Right lobe of liver (tissue), 6 donors: ENCODE results near the gene MAEL. TPM values are rescaled to one million over a fixed set of nuclear protein-coding genes. Genes with fewer than 3 reads are reported as not detected.

Experiments
- ATAC-seq, 4 donors: fragments of 200-7000 bp; cut with Tn5 transposase; one replicate each; pipeline ENCODE4 v1.9.1; 2020; ENCODE audit warnings: mild to moderate bottlenecking in 4 of 4, moderate library complexity in 4 of 4
- DNase-seq, 3 donors: peaks; one replicate each; pipeline ENCODE4 v3.0.0-alpha.2; 2020
- H3K27ac ChIP-seq, 3 donors: fragments of 200-600 bp; one replicate each; pipeline ENCODE4 v1.8.0; 2022
- H3K27me3 ChIP-seq, 2 donors: fragments of 200-600 bp; one replicate each; pipeline ENCODE4 v1.8.0; 2022
- H3K36me3 ChIP-seq, 4 donors: fragments of 200-600 bp; sonication (generic) in 1 of 4; one replicate each; pipeline versions ENCODE4 v1.5.1 to v1.8.0; 2017 to 2022; ENCODE audit warnings: control low read depth in 1 of 4
- H3K4me1 ChIP-seq, 4 donors: fragments of 200-600 bp; sonication (generic) in 1 of 4; one replicate each; pipeline versions ENCODE4 v1.5.1 to v1.8.0; 2017 to 2022; ENCODE audit warnings: control low read depth in 1 of 4
- H3K4me3 ChIP-seq, 3 donors: fragments of 200-600 bp; one replicate each; pipeline ENCODE4 v1.8.0; 2022
- H3K9me3 ChIP-seq, 4 donors: fragments of 200-600 bp; sonication (generic) in 1 of 4; one replicate each; pipeline versions ENCODE4 v1.5.1 to v1.8.0; 2017 to 2022; ENCODE audit warnings: control low read depth in 1 of 4
- POLR2A ChIP-seq: fragments of 450-650 bp; IDR thresholded peaks from one replicate; pipeline ENCODE4 v1.6.1; 2017; ENCODE audit warnings: antibody characterized with exemption, mild to moderate bottlenecking
- WGBS: methylation state at CpG from one replicate; pipeline ENCODE4 v1.1.6; 2018; ENCODE audit warnings: low coverage, low lambda C conversion rate; ENCODE audit not compliant: insufficient coverage; ENCODE audit errors: missing lambda C conversion rate; 5-methylcytosine and 5-hydroxymethylcytosine counted together
- intact Hi-C, 2 donors: fragments of 100-400 bp; cut with DNase I; formaldehyde crosslinking; loops; one replicate each; pipeline versions ENCODE4 v1.11.2 to v1.14.1; 2022
- total RNA-seq, 6 experiments: library from RNA; depleted of rRNA in 2 of 6; stranded (reverse); fragments of >200 nt in 2 of 6; fragmentation: NEBNext Ultra II Directional in 3 of 6; extraction: Animal tissue kit (Norgen Biotek cat#: 25700) in 3 of 6; gene quantifications; one replicate each; pipeline versions ENCODE4 v1.1.0 to v1.2.4, GENCODE V29; 2016 to 2023
- TF ChIP-seq, protein P1 (sequence below), 4 donors: fragments of 200-600 bp in 3 of 4; fragments of 450-650 bp in 1 of 4; IDR thresholded peaks; one replicate each; pipeline versions ENCODE4 v1.5.1 to v1.8.0; 2016 to 2022; ENCODE audit warnings: antibody characterized with exemption in 4 of 4, mild to moderate bottlenecking in 2 of 4
- donor health status: DM: no; HTN: yes; CAD: no.
- donor health status: DM: no; HTN: no; CAD: no.
- donor health status: DM: no; HTN: no; CAD: no.
- donor health status: DM: no; HTN: yes; CAD: no.
- donor health status: DM: no; HTN: yes; CAD: no.

Gene MAEL
- total RNA-seq, 6 experiments from 2014 or later: 0.15 TPM; not detected in 5

DNA sequence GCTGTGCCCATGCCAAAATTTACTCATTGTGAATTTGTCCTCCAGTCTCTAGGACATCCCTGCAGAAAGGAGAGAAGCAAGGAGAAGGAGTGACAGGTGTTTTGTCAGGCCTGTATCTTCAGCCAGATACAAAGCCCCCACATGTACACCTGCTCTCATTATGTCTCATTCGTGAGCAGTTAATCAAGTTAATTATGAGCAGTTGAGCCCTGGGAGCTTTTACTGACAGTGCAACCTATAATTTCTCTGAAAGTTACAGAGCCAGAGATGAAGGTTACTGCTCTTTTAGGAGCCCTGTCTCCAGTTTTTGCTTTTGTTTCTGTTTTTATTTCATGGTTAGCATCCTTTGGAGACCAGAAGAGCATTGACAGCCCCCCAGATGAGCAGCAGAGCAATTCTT lies 8.7 kb upstream of the MAEL start:
- no peaks in the 10 kb centered on the region for H3K36me3 ChIP-seq
- DNase-seq: no peak
- no peak overlapping the region for H3K4me3 ChIP-seq
- WGBS: no CpG with 5 or more reads among the region's 1 CpG
- no peak for ATAC-seq
- H3K9me3 ChIP-seq: no peaks in the 10 kb centered on the region
- TF ChIP-seq, protein P1, sequence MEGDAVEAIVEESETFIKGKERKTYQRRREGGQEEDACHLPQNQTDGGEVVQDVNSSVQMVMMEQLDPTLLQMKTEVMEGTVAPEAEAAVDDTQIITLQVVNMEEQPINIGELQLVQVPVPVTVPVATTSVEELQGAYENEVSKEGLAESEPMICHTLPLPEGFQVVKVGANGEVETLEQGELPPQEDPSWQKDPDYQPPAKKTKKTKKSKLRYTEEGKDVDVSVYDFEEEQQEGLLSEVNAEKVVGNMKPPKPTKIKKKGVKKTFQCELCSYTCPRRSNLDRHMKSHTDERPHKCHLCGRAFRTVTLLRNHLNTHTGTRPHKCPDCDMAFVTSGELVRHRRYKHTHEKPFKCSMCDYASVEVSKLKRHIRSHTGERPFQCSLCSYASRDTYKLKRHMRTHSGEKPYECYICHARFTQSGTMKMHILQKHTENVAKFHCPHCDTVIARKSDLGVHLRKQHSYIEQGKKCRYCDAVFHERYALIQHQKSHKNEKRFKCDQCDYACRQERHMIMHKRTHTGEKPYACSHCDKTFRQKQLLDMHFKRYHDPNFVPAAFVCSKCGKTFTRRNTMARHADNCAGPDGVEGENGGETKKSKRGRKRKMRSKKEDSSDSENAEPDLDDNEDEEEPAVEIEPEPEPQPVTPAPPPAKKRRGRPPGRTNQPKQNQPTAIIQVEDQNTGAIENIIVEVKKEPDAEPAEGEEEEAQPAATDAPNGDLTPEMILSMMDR (IDR thresholded peaks at IDR 0.05): no peak
- no peak for TF ChIP-seq POLR2A
- H3K27ac ChIP-seq: no peak overlapping the region
- H3K4me1 ChIP-seq: peaks cover 0 to 7% (median 0%) of the 10 kb centered on the region in 4 donors
- no peaks in the 10 kb centered on the region for H3K27me3 ChIP-seq
- intact Hi-C loops: no loop called here

DNA sequence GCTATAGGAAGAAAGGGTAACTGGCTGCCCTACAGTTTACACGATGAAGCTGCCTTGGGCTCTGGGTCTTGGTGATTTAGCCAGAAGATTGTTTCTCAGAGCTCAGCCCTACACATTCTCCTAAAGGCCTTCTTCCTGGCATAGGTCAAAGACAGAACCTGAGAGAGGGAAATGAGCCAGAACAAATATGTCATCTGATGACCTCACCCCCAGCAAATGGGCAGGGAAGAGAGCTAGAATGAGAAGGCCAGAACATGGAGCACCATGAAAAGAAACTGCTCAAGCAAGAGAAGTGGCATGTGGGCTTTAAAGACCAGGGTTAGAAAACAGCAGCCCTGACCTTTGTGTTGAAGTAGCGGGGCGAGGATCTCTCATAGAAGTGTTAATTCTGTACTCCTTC lies 8.3 kb upstream of the MAEL start:
- Histone ChIP-seq H3K9me3 (no peaks in the 10 kb centered on the region), H3K36me3 (no peaks in the 10 kb centered on the region), H3K27ac (no peak overlapping the region), H3K4me1 (peaks cover 0 to 7% (median 0%) of the 10 kb centered on the region in 4 donors), H3K27me3 (no peaks in the 10 kb centered on the region), H3K4me3 (no peak overlapping the region)
- ATAC-seq (peak; percentile 74 to 98 (median 86)), DNase-seq (no peak)
- intact Hi-C loops: no loop called here
- WGBS: 87% methylated on average over 3 of the region's 3 CpGs
- TF ChIP-seq POLR2A: no peak
- TF ChIP-seq, protein P1 (IDR thresholded peaks at IDR 0.05): no peak

DNA sequence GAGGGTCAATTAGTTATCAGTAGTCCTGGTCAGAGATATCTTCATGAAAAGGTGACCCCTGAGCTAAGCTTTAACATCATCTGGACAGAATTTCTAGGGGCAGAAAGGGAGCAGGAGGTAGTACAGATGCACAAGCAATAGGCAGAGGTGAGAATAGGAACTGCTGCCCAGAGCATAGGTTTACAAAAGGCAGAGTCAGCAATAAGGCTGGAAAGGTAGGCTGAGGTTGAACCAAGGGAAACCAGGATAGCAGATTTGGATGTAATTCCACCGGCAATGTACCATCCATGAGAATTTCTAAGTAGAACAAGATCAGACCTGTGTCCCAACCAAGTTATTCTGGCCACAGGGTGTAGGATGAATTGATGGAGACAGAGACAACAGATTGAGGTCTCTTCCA lies 7.5 kb upstream of the MAEL start:
- H3K27me3 ChIP-seq: no peaks in the 10 kb centered on the region
- H3K27ac ChIP-seq: no peak overlapping the region
- no peak overlapping the region for H3K4me3 ChIP-seq
- H3K9me3 ChIP-seq: no peaks in the 10 kb centered on the region
- no peaks in the 10 kb centered on the region for H3K36me3 ChIP-seq
- no peak for DNase-seq
- TF ChIP-seq, protein P1 (IDR thresholded peaks at IDR 0.05): no peak
- no peak for TF ChIP-seq POLR2A
- WGBS: 79% methylated on average over 1 of the region's 1 CpG
- ATAC-seq: no peak
- intact Hi-C loops: no loop called here
- H3K4me1 ChIP-seq: peaks cover 0 to 7% (median 0%) of the 10 kb centered on the region in 4 donors

DNA sequence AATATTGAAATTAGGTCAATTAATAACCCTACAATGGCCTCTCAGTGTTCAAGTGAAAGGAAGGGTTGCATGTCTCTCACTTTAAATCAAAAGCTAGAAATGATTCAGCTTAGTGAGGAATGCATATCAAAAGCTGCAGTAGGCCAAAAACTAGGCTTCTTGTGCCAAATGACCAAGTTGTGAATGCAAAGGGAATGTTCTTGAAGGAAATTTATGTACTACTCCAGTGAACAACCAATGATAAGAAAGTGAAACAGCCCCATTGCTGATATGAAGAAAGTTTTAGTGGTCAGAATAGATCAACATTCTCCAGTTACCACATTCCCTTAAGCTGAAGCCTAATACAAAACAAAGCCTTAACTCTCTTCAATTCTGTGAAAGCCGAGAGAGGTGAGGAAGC lies 10.0 kb downstream of the MAEL start:
- H3K27ac ChIP-seq: no peak overlapping the region
- intact Hi-C loops: no loop called here
- ATAC-seq (no peak), DNase-seq (no peak)
- TF ChIP-seq, protein P1 (IDR thresholded peaks at IDR 0.05): no peak
- TF ChIP-seq POLR2A: no peak
- H3K9me3 ChIP-seq: no peaks in the 10 kb centered on the region
- no peaks in the 10 kb centered on the region for H3K36me3 ChIP-seq
- WGBS: 54% methylated on average over 1 of the region's 1 CpG
- H3K27me3 ChIP-seq: no peaks in the 10 kb centered on the region
- H3K4me3 ChIP-seq: no peak overlapping the region
- no peaks in the 10 kb centered on the region for H3K4me1 ChIP-seq

DNA sequence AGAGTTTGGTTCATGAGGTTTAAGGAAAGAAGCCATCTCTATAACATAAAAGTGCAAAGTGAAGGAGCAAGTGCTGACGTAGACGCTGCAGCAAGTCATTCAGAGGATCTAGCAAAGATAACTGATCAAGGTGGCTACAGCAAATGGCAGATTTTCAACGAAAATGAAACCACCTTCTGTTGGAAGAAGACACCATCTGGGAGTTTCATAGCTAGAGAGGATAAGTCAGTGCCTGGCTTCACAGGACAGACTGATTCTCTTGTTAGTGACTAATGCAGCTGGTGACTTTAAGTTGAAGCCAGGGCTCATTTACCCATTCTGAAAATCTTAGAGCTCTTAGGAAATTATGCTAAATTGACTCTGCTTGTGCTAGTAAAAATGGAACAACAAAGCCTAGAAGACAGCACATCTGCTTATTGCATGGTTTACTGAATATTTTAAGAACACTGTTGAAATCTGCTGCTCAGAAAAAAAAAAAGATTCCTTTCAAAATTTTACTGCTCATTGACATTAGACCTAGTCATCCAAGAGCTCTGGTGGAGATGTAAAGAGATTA lies 10.5 kb downstream of the MAEL start:
- H3K27me3 ChIP-seq: no peaks in the 10 kb centered on the region
- no peak overlapping the region for H3K27ac ChIP-seq
- ATAC-seq: no peak
- no peaks in the 10 kb centered on the region for H3K9me3 ChIP-seq
- H3K4me3 ChIP-seq: no peak overlapping the region
- intact Hi-C loops: no loop called here
- DNase-seq: no peak
- H3K4me1 ChIP-seq: no peaks in the 10 kb centered on the region
- 61% methylated on average over 3 of the region's 3 CpGs for WGBS
- TF ChIP-seq, protein P1 (IDR thresholded peaks at IDR 0.05): no peak
- H3K36me3 ChIP-seq: no peaks in the 10 kb centered on the region
